ENCODE data around the gene GRIN3B.

GRIN3B gene

DNA sequence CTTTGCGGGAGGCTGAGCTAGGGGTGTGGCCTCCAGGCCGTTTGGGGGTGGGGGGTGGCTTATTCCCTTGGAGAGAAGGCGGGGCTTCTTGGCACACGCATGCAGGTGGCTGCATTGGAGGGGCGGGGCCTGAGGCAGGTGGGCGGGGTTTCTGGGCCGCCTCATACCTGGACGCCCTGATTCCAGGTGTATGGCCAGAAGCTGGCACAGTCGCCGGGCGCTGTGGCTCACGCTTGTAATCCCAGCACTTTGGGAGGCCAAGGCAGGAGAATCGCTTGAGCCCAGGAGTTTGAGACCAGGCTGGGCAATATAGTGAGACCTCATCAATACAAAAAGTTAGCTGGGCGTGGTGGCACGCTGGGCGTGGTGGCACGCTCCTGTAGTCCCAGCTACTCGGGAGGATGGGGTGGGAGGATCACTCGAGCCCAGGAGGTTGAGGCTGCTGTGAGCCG is 47.5 kb downstream of the GRIN3B start:
- ATAC-seq, result no peak
- TF ChIP-seq, protein P1, sequence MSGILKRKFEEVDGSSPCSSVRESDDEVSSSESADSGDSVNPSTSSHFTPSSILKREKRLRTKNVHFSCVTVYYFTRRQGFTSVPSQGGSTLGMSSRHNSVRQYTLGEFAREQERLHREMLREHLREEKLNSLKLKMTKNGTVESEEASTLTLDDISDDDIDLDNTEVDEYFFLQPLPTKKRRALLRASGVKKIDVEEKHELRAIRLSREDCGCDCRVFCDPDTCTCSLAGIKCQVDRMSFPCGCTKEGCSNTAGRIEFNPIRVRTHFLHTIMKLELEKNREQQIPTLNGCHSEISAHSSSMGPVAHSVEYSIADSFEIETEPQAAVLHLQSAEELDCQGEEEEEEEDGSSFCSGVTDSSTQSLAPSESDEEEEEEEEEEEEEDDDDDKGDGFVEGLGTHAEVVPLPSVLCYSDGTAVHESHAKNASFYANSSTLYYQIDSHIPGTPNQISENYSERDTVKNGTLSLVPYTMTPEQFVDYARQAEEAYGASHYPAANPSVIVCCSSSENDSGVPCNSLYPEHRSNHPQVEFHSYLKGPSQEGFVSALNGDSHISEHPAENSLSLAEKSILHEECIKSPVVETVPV (CRISPR knock-in tag; IDR thresholded peaks at IDR 0.05), result no peak
- TF ChIP-seq ARNTL (CRISPR knock-in tag; IDR thresholded peaks at IDR 0.05; ENCODE audit: borderline replicate concordance, low read depth) (no peak), SNAI2 (CRISPR knock-in tag; IDR thresholded peaks at IDR 0.05) (no peak), CSDC2 (CRISPR knock-in tag; IDR thresholded peaks at IDR 0.05) (no peak), ZNF8 (CRISPR knock-in tag; IDR thresholded peaks at IDR 0.05) (no peak), ZFP30 (CRISPR knock-in tag; IDR thresholded peaks at IDR 0.05) (no peak), BACH2 (CRISPR knock-in tag; IDR thresholded peaks at IDR 0.05; ENCODE audit: borderline replicate concordance) (no peak), ESRRG (CRISPR knock-in tag; IDR thresholded peaks at IDR 0.05) (no peak), PATZ1 (CRISPR knock-in tag; IDR thresholded peaks at IDR 0.05; ENCODE audit: borderline replicate concordance) (no peak), ISL1 (CRISPR knock-in tag; IDR thresholded peaks at IDR 0.05) (no peak), PPARA (CRISPR knock-in tag; IDR thresholded peaks at IDR 0.05; ENCODE audit: borderline replicate concordance) (no peak), POU6F1 (CRISPR knock-in tag; IDR thresholded peaks at IDR 0.05; ENCODE audit: borderline replicate concordance, low read depth) (no peak), TOX (CRISPR knock-in tag; IDR thresholded peaks at IDR 0.05; ENCODE audit: borderline replicate concordance) (no peak)
- TF ChIP-seq, protein P2, sequence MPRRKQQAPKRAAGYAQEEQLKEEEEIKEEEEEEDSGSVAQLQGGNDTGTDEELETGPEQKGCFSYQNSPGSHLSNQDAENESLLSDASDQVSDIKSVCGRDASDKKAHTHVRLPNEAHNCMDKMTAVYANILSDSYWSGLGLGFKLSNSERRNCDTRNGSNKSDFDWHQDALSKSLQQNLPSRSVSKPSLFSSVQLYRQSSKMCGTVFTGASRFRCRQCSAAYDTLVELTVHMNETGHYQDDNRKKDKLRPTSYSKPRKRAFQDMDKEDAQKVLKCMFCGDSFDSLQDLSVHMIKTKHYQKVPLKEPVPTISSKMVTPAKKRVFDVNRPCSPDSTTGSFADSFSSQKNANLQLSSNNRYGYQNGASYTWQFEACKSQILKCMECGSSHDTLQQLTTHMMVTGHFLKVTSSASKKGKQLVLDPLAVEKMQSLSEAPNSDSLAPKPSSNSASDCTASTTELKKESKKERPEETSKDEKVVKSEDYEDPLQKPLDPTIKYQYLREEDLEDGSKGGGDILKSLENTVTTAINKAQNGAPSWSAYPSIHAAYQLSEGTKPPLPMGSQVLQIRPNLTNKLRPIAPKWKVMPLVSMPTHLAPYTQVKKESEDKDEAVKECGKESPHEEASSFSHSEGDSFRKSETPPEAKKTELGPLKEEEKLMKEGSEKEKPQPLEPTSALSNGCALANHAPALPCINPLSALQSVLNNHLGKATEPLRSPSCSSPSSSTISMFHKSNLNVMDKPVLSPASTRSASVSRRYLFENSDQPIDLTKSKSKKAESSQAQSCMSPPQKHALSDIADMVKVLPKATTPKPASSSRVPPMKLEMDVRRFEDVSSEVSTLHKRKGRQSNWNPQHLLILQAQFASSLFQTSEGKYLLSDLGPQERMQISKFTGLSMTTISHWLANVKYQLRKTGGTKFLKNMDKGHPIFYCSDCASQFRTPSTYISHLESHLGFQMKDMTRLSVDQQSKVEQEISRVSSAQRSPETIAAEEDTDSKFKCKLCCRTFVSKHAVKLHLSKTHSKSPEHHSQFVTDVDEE (CRISPR knock-in tag; IDR thresholded peaks at IDR 0.05), result no peak
- TF ChIP-seq, protein P3, sequence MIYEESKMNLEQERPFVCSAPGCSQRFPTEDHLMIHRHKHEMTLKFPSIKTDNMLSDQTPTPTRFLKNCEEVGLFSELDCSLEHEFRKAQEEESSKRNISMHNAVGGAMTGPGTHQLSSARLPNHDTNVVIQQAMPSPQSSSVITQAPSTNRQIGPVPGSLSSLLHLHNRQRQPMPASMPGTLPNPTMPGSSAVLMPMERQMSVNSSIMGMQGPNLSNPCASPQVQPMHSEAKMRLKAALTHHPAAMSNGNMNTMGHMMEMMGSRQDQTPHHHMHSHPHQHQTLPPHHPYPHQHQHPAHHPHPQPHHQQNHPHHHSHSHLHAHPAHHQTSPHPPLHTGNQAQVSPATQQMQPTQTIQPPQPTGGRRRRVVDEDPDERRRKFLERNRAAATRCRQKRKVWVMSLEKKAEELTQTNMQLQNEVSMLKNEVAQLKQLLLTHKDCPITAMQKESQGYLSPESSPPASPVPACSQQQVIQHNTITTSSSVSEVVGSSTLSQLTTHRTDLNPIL (CRISPR knock-in tag; IDR thresholded peaks at IDR 0.05; ENCODE audit: low read depth), result no peak

DNA sequence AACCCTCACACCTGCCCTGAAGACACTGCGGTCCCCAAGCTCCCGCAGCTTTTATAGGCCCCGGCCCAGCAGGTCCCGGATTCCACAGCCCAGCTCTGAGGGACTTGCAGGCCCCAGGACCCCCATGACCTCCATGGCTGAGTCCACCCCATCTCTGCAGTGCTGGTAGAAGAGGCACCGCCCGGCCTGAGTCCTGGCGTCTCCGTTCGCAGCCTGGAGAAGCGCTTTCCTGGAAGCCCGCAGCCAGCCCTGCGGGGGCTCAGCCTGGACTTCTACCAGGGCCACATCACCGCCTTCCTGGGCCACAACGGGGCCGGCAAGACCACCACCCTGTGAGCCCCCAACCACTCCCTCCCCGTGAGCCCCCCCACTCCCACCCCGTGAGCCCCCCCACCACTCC is 48.9 kb downstream of the GRIN3B start:
- no peak for ATAC-seq
- no peak for TF ChIP-seq RARB (CRISPR knock-in tag; IDR thresholded peaks at IDR 0.05)
- TF ChIP-seq ZNF8 (CRISPR knock-in tag; IDR thresholded peaks at IDR 0.05), result no peak
- TF ChIP-seq SNAI2 (CRISPR knock-in tag; IDR thresholded peaks at IDR 0.05), result no peak
- no peak for TF ChIP-seq ARNTL (CRISPR knock-in tag; IDR thresholded peaks at IDR 0.05; ENCODE audit: borderline replicate concordance, low read depth)
- no peak for TF ChIP-seq ZC3H10 (CRISPR knock-in tag; IDR thresholded peaks at IDR 0.05)
- TF ChIP-seq ISL1 (CRISPR knock-in tag; IDR thresholded peaks at IDR 0.05), result no peak
- TF ChIP-seq POU6F1 (CRISPR knock-in tag; IDR thresholded peaks at IDR 0.05; ENCODE audit: borderline replicate concordance, low read depth), result no peak
- TF ChIP-seq TOX (CRISPR knock-in tag; IDR thresholded peaks at IDR 0.05; ENCODE audit: borderline replicate concordance), result no peak
- TF ChIP-seq PPARA (CRISPR knock-in tag; IDR thresholded peaks at IDR 0.05; ENCODE audit: borderline replicate concordance), result no peak
- TF ChIP-seq ZFP30 (CRISPR knock-in tag; IDR thresholded peaks at IDR 0.05), result no peak
- no peak for TF ChIP-seq OSR1 (CRISPR knock-in tag; IDR thresholded peaks at IDR 0.05)
- no peak for TF ChIP-seq PATZ1 (CRISPR knock-in tag; IDR thresholded peaks at IDR 0.05; ENCODE audit: borderline replicate concordance)
- no peak for TF ChIP-seq CSDC2 (CRISPR knock-in tag; IDR thresholded peaks at IDR 0.05)
- no peak for TF ChIP-seq ESRRG (CRISPR knock-in tag; IDR thresholded peaks at IDR 0.05)
- TF ChIP-seq ZFP3 (CRISPR knock-in tag; IDR thresholded peaks at IDR 0.05), result no peak
- no peak for TF ChIP-seq GLIS3 (CRISPR knock-in tag; IDR thresholded peaks at IDR 0.05)
- no peak for TF ChIP-seq ZNF565 (CRISPR knock-in tag; conservative IDR thresholded peaks at IDR 0.05; ENCODE audit: low read depth)
- TF ChIP-seq, protein P3 (CRISPR knock-in tag; IDR thresholded peaks at IDR 0.05; ENCODE audit: low read depth), result no peak
